GM13976 (cell line): ENCODE results near the gene AMZ1.
"Not testable (repeated sequence)": the region's sequence is repeated elsewhere in the genome, so short reads cannot be mapped to it uniquely, and the experiment has no call there.

ENCODE experiments used
- DNase-seq: peaks from one replicate; pipeline ENCODE4 v3.0.0; 2012; ENCODE audit warnings: low spot score
- CTCF ChIP-seq: IDR thresholded peaks from 2 replicates; pipeline ENCODE4 v1.5.1; 2012; ENCODE audit warnings: borderline replicate concordance, mild to moderate bottlenecking; ENCODE audit not compliant: insufficient read depth; ENCODE audit errors: extremely low read depth, missing control alignments, control extremely low read depth
- in situ Hi-C: fragments of 300-500 bp; cut with MboI; formaldehyde crosslinking; loops from one replicate; pipeline ENCODE4 v1.12.0; 2022; ENCODE audit warnings: low sequenced_read_pairs, mixed read lengths, inconsistent platforms; ENCODE audit not compliant: unreplicated experiment

The AMZ1 gene

DNA sequence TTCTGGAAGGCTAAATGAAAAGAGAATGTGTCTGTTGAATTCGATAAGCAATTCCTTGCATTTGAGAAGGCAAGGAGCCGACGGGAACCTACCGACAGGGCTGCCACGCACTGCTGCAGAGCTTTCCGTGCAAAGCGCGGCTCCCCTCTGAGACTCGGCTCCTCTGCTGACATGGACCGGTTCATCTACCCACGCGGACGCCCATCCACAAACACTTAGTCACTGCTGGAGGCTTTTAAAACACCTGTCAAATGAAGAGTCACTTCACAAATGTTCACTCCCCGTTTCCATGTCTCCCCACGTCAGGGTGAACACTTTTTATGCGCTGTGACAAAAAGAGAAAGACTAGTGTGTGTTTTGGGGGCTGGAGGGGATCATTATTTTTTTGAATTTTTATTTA is 32.0 kb downstream of the AMZ1 start:
- in situ Hi-C loops, result no loop called here
- no peak for DNase-seq
- TF ChIP-seq CTCF, result no peak

DNA sequence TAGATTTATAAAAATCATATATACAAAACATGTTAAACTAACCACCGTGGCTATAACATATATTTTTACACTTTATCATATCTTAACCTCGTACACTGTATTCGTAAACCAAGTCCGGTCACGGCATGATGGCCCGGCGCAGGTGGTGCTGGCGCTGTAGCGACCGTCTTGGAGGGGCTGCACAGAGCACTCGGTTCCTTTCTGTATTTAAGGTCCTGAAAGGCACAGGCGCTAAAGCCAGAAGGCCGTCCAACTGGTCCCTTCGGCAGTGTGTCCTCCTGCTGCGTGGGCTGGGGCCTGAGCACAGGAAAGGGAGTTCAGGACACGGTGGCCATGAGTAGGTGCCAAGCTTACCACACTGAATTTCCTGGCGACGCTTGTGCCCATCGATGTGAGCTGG is 33.8 kb downstream of the AMZ1 start:
- DNase-seq, result no peak
- TF ChIP-seq CTCF, result no peak
- in situ Hi-C loops, result no loop called here

DNA sequence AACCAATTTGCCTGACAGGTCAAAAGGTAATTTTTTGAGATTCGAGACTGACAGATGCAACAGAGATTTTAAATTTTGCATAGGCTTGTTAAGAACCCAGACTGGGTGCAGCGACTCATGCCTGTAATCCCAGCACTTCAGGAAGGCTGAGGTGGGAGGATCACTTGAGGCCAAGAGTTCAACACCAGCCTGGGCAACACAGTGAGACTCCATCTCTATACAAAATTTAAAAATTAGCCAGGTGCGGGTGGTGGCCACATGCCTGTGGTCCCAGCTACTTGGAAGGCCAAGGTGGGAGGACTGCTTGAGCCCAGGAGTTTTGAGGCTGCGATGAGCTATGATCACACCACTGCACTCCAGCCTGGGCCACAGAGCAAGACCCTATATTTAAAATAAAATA is 34.6 kb downstream of the AMZ1 start:
- no peak for DNase-seq
- in situ Hi-C loops, result no loop called here
- TF ChIP-seq CTCF, result no peak

- TF ChIP-seq CTCF, result no peak
- in situ Hi-C loops, result no loop called here
- DNase-seq, result no peak
These were observed 35.3 kb downstream of the AMZ1 start for GRCh38 chr7:2723138-2723850.

GRCh38 chr7:2724036-2724435 is 36.0 kb downstream of the AMZ1 start:
- DNase-seq, in situ Hi-C loops: not testable (repeated sequence)

DNA sequence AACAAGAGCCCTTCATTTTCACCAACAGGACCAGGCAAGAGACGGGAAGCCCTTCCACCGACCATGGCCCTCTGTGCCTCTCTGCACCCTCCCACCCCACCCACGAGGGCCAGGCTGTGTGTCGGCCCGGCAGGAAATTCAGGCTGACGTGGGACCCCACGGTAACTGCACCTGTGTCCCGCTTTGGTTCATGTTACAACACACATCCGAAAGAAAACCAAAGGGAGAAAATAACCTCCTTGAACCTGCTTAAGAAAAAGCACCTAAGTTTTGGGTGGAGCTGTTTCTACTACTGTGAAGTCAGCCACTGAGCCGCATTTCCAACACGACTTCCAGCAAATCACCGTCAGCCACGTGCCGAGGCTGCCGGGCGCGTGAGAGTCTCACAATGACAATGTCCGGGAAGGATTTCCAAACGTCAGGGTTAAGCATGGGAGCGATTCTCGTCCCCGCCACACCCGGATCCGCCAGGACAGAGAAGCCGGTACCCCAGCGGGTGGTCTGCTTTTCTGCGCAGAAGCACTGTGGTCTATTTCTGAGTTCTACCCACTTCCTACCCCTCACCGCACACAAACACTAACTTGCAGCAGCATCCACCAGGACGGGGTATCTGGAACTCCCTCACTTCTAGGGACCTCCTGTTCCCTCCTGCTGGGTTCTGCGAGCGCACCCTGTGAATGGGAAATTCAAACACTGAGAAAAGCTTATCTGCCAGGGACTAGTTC is 36.6 kb downstream of the AMZ1 start:
- in situ Hi-C loops, result no loop called here
- TF ChIP-seq CTCF, result no peak
- no peak for DNase-seq
